Nucleus accumbens (tissue), 56 donors: ENCODE data around the gene SURF1.
"Not testable (repeated sequence)": the region's sequence is repeated elsewhere in the genome, so short reads cannot be mapped to it uniquely, and the experiment has no call there.

Experiments used
- DNase-seq, 56 donors: peaks; one replicate each; lab custom pipeline; 2025; lab: John Stamatoyannopoulos, UW

SURF1 gene

GRCh38 chr9:133329306-133330156 lies 26.8 kb downstream of the SURF1 start:
- peak in 4 of 56 donors; percentile 10 to 29 (median 16) for DNase-seq

DNA sequence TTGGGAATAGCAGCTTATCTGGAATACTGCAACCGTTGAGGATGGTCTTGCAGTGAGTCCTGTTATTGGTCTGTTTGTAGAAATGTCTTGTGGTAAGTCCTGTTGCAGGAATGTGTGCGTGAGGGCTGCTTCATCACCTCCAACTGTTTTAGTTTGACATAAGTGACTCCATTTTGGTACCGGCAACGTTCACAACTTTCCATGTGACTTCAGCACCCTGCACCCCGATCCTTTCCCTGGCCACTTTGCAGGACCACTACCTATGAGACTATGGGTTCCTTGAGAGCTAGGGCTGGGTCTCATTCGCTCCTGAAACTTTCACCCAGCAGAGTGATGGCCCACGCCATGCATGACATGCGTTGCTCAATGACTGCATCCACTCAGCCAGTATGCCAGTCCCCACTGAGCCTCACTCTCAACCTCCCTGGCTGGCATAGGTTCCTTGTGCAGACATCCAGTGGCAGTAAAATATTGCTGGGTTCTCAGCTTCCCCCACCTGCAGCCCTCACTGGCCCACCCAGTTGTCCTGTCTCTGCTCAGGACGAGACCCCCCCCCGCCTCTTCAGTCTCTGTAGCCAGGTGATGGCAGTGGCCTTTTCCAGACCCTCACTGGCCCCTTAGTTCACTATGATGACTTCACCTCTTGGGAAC lies 28.3 kb downstream of the SURF1 start:
- no peak for DNase-seq

GRCh38 chr9:133327021-133327420 lies 29.3 kb downstream of the SURF1 start:
- not testable (repeated sequence) for DNase-seq

DNA sequence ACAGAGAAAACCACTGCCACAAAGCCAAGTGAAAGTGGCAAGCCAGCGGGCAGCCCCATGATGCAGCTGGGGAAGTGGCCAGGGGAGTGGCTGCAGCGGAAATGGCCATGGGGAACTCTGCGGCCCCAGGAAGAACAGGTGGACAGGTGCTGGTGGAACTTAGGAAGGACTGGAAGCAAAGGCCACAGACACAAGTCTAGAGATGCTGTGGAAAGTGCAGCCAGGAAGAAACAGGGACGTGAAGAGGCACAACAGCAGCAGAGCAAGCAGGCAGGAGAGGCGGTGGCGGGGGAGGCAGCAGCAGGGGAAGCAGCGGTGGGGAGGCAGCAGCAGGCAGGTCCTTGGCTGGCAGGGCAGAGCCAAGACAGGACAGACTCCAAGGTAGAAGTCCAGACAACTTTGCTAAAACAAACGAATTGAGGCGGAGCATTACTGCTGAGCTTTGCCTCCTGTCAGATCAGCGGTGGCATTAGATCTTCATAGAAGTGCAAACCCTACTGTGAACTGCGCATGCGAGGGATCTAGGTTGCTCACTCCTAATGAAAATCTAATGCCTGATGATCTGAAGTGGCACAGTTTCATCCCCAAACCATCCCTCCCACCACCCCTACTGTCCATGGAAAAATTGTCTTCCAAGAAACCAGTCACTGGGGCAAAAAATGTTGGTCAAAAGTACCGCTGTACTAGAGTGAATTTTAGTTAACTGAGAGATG lies 32.1 kb downstream of the SURF1 start:
- no peak for DNase-seq

DNA sequence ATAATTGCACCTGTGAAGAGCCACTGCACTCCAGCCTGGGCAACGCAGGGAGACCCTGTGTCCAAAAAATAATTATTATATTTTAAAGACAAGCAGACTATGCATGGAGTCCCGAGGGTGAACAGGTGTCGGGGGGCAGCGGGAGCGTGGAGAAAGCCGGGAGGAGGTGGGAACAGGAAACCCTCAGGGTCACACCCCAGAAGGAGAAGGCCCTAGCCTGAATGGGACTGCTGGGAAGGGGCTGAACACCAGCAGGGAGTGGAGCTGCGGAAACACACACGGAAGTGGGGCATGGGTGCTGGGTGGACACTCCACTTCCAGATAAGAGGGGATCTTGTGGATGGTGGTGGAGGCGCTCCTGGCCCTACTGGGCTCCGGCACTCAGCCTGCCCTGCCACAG lies 33.1 kb downstream of the SURF1 start:
- no peak for DNase-seq

- no peak for DNase-seq
Observed at GRCh38 chr9:133322701-133323100, 33.6 kb downstream of the SURF1 start.

DNA sequence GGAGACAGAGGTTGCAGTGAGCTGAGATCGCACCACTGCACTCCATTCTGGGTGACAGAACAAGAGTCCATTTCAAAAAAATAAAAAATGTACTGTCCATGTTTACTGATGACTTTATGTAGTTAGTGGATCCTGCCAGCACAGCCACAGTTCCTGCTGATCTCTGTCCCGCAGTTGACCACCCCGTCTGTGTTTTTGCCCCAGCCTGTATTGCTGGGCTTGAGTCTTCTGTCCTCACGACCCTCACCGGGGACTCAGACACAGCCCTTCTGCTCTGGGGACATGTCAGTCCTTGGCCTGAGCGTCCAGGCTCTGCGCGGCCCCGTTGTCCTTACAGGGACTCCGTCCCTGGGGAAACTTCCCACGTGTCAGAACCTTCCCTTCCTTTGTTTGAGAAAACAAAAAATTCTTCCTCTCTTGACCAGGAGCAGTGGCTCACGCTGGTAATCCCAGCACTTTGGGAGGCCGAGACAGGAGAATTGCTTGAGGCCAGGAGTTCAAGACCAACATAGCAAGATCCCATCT lies 34.8 kb downstream of the SURF1 start:
- DNase-seq: no peak

- no peak for DNase-seq
Observed at GRCh38 chr9:133320421-133320881, 35.8 kb downstream of the SURF1 start.

GRCh38 chr9:133317551-133317950 lies 38.7 kb downstream of the SURF1 start:
- DNase-seq: not testable (repeated sequence)

DNA sequence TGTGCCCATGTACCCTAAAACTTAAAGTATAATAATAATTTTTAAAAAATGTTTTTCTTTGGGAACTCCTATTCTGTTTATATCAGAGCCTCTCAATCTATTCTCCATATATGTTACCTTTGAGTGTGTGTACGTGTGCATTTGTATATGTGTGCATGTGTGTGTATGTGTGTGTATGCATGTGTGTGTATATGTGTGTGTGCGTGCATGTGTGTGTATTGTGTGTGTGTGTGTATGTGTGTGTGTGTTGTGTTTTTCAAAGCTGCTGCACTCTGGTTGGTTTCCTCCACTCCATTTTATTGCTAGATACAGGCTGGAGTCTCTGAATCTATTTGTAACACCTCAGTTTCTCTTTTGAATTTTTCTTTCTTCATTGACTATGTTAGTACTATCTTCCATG lies 40.3 kb downstream of the SURF1 start:
- no peak for DNase-seq

GRCh38 chr9:133309608-133310007 lies 46.7 kb downstream of the SURF1 start:
- DNase-seq: no peak

DNA sequence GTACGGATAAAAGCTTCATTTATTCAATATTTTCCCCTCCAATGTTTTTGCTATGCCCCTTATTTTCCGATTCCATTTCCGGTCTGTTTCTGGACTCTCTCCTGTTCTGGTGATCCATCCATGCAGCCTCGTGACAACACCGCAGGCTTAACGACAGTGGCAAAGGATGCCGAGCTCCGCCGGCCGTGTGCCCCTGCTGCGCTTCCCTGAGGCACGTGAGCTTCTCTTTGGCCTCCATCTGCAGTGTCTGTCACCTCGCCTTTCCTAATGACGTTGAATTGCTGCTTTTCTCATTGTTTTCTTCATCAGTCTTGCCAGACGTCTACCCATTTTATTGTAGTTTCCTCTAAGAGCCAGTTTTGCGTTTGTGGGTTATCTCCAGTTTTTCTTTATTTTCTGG lies 49.0 kb downstream of the SURF1 start:
- no peak for DNase-seq

GRCh38 chr9:133306242-133307204 lies 49.8 kb downstream of the SURF1 start:
- no peak for DNase-seq

- no peak for DNase-seq
Observed at GRCh38 chr9:133305731-133306130, 50.6 kb downstream of the SURF1 start.

- no peak for DNase-seq
Observed at GRCh38 chr9:133304477-133305377, 51.6 kb downstream of the SURF1 start.

- DNase-seq: no peak
Observed at GRCh38 chr9:133304158-133304470, 52.2 kb downstream of the SURF1 start.

DNA sequence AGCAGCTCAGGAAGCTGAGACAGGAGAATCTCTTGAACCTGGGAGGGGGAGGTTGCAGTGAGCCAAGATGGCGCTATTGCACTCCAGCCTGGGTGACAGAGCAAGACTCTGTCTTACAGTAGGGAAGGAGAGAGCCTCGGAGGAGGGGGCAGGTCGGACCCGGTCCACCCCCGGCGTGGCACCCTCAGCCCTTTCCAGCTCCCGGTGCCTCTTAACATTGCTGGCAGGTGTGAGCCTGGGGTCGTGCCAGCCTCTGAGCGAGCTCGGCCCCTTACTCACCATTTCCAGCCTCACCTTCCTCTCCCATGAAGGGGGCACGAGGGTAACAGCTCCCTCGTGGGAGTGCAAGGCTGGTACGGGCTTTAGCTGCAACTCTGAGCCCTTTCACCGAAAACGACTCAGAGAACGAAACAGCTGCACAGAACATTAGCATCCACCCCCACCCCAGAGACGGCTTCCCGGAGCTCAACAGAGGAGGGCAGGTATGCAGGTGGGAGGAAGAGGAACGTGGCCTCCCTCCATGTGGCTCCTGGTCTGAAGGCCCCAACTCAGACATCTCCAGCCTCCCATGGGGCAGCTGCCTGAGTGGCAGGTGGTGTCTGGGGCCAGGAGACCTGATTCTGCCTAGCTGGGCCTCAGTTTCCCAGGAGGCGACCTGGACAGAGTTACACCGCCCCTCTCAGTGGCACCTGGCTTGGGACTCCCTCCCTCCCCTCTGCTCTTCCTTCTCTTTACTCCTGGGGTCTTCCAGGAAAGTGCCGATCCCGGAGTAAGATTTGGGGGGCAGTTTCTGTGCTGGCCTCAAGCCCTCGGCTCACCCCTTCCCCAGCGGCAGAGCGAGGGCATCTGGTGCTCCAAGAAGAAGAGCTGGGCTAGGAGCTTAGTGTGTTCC lies 52.8 kb downstream of the SURF1 start:
- DNase-seq: peak in 3 of 56 donors; percentile 4 to 15 (median 6)
